ENCODE results near the gene SHB. TPM values are rescaled to one million over a fixed set of nuclear protein-coding genes. Genes with fewer than 3 reads are reported as not detected.

Gene SHB
- total and polyA plus RNA-seq, 2 of the 8 experiments (the other 6 are each of a cell fraction or from before 2014, with no cell fraction given), result 4.1 to 12.6 TPM

DNA sequence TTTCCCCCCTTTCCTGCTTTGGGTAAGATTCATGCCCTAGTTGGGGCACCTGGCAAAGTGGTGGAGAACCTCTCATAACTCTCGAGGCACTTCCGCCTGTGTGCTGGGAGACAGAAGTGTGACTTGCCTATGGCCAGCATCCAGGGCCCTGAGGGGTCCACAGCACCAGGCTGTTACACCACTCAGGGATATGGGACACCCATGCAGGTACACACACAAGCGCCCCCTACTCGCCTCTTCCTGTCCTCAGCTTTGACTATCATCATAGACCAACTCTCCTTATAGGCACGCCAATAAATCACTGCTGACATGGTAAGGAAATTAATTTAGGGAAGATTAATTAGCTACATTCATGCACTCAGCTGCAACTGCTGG is 45.4 kb downstream of the SHB start:
- H4K8ac ChIP-seq (ENCODE audit: extremely low read depth, insufficient read depth, low read length), result no peak overlapping the region
- H3K56ac ChIP-seq (replicated peaks; ENCODE audit: insufficient read length, low read depth, low read length), result no peak overlapping the region
- ChIA-PET CTCF (ENCODE audit: partially characterized antibody) (interaction anchor here (0.7 to 5.5 kb wide), 13 partner anchors 7 to 240 kb away, joined by 3 to 43 read pairs (median 10); no protein-coding TSS in a partner anchor), POLR2A (ENCODE audit: partially characterized antibody) (interaction anchor here (0.8 to 2.1 kb wide), 4 partner anchors 9 to 19 kb away, joined by 3 to 9 read pairs (median 4); no protein-coding TSS in a partner anchor)
- H2BK15ac ChIP-seq (ENCODE audit: low read length), result 0 out of 2 replicates have a peak overlapping the region, but pooled peaks have one; percentile 73
- peaks cover 0 to 16% of the 10 kb centered on the region in 2 experiments; a peak in 1 of 4 replicates for H3K79me2 ChIP-seq (ENCODE audit: control insufficient read depth in 1 of 2, insufficient read depth in 2 of 2, low read length in 2 of 2)
- no peak overlapping the region for H3K4ac ChIP-seq (replicated peaks; ENCODE audit: insufficient read length, low read depth, low read length)
- no peak overlapping the region for H3K9ac ChIP-seq (replicated peaks in 1 of 4; ENCODE audit: extremely low read depth in 1 of 4, low read depth in 3 of 4, low read length in 3 of 4)
- TF ChIP-seq CTCF (IDR thresholded peaks at IDR 0.05; ENCODE audit: control extremely low read depth in 1 of 3, insufficient read depth in 1 of 3, low read depth in 1 of 3, low read length in 3 of 3), result peak in 1 of 3 experiments; percentile 2; a peak in 1 of 4 replicates
- TF ChIP-seq POLR2A (IDR thresholded peaks at IDR 0.05; ENCODE audit: control extremely low read depth in 1 of 2, low read depth in 2 of 2, low read length in 2 of 2), result no peak
- no peak for TF ChIP-seq SP4 (IDR thresholded peaks at IDR 0.05; ENCODE audit: low read length)
- 0 out of 2 replicates have a peak overlapping the region, but pooled peaks have one; percentile 81 for H2BK5ac ChIP-seq (ENCODE audit: low read depth, low read length)
- H3K36me3 ChIP-seq (ENCODE audit: control insufficient read depth in 2 of 4, insufficient read depth in 4 of 4, low read length in 3 of 4), result no peaks in the 10 kb centered on the region
- no peak overlapping the region; the same call in 1 of the 2 replicates for H2AK5ac ChIP-seq (ENCODE audit: low read depth, low read length)
- H3K4me1 ChIP-seq (replicated peaks in 1 of 4; ENCODE audit: control insufficient read depth in 3 of 4, insufficient read depth in 4 of 4, low read length in 3 of 4), result peaks cover 40 to 72% (median 50%) of the 10 kb centered on the region in 4 experiments
- no peak overlapping the region for H4K5ac ChIP-seq (ENCODE audit: insufficient read length, low read depth, low read length)
- H2AFZ ChIP-seq (ENCODE audit: low read length), result no peak overlapping the region
- H2BK12ac ChIP-seq (ENCODE audit: low read depth, low read length), result peak overlapping the region; percentile 95; the same call in 1 of the 2 replicates
- H3K14ac ChIP-seq (ENCODE audit: insufficient read length), result no peak overlapping the region
- H2BK120ac ChIP-seq (replicated peaks; ENCODE audit: low read depth, low read length), result no peak overlapping the region
- no peaks in the 10 kb centered on the region for H3K27me3 ChIP-seq (replicated peaks in 1 of 4; ENCODE audit: control insufficient read depth in 3 of 4, extremely low read depth in 1 of 4, insufficient read depth in 3 of 4, low read length in 3 of 4)
- H4K91ac ChIP-seq (replicated peaks; ENCODE audit: insufficient read length, low read length), result no peak overlapping the region
- H4K20me1 ChIP-seq (replicated peaks in 1 of 2; ENCODE audit: control insufficient read depth in 1 of 2, insufficient read depth in 2 of 2, low read length in 2 of 2), result no peaks in the 10 kb centered on the region
- no peaks in the 10 kb centered on the region for H3K9me3 ChIP-seq (ENCODE audit: insufficient read depth in 2 of 2, low read depth in 1 of 2, low read length in 1 of 2)
- WGBS, 2 experiments (ENCODE audit: extremely low coverage in 1 of 2, insufficient coverage in 1 of 2, insufficient read length in 1 of 2, insufficient replicate concordance in 2 of 2, low coverage in 1 of 2, low lambda C conversion rate in 2 of 2, missing lambda C conversion rate in 1 of 2), result 84% methylated on average over 5 of the region's 5 CpGs; no CpG with 5 or more reads in 1 of the 2 experiments
- no peak overlapping the region for H3K23ac ChIP-seq (ENCODE audit: insufficient read length)
- H2BK20ac ChIP-seq (ENCODE audit: low read length), result 0 out of 2 replicates have a peak overlapping the region, but pooled peaks have one; percentile 94
- FAIRE-seq, result no peak
- no peak overlapping the region for H3K18ac ChIP-seq (ENCODE audit: extremely low read depth, low read length)
- H3K79me1 ChIP-seq (ENCODE audit: low read depth, low read length), result peaks cover 14% of the 10 kb centered on the region
- no peak for DNase-seq (ENCODE audit: low read depth in 1 of 2, low spot score in 2 of 2)
- no peaks in the 10 kb centered on the region for H3K23me2 ChIP-seq (ENCODE audit: low read depth, low read length)
- no peak overlapping the region for H3K27ac ChIP-seq (ENCODE audit: low read depth, low read length)
- H3K4me2 ChIP-seq (ENCODE audit: insufficient read depth in 1 of 2, low read depth in 2 of 2, low read length in 2 of 2), result peak overlapping the region in 1 of 2 experiments; percentile 20; a peak in 1 of 4 replicates
- no peak overlapping the region for H3K4me3 ChIP-seq (ENCODE audit: extremely low read depth in 1 of 4, insufficient read depth in 2 of 4, low read depth in 3 of 4, low read length in 4 of 4)
